NAMALWA (cell line): ENCODE results near the gene LANCL1.

Source experiments
- DNase-seq: peaks from one replicate; pipeline ENCODE4 v3.0.0-alpha.2; 2015; ENCODE audit warnings: low spot score

The LANCL1 gene

GRCh38 chr2:210476194-210477128 lies at the start of gene LANCL1:
TSS of gene LANCL1 (minus strand) at chr2:210476759. CDS start at chr2:210476396, 363 bp downstream.
- peak; percentile 89 for DNase-seq

GRCh38 chr2:210524533-210524932 lies 48.0 kb upstream of the LANCL1 start:
- DNase-seq: no peak

GRCh38 chr2:210523650-210524289 lies 47.2 kb upstream of the LANCL1 start:
- no peak for DNase-seq

GRCh38 chr2:210522399-210522798 lies 45.8 kb upstream of the LANCL1 start:
- no peak for DNase-seq

GRCh38 chr2:210519594-210519993 lies 43.0 kb upstream of the LANCL1 start:
- DNase-seq: no peak

GRCh38 chr2:210517264-210517663 lies 40.7 kb upstream of the LANCL1 start:
- DNase-seq: no peak

GRCh38 chr2:210515911-210516310 lies 39.4 kb upstream of the LANCL1 start:
- DNase-seq: no peak

GRCh38 chr2:210503725-210504191 lies 27.2 kb upstream of the LANCL1 start:
- DNase-seq: no peak

- peak; percentile 56 for DNase-seq
These were observed 26.6 kb upstream of the LANCL1 start for GRCh38 chr2:210503001-210503623.

- no peak for DNase-seq
These were observed 20.0 kb upstream of the LANCL1 start for GRCh38 chr2:210496512-210496911.

GRCh38 chr2:210493528-210493927 lies 17.0 kb upstream of the LANCL1 start:
- DNase-seq: no peak

- DNase-seq: no peak
These were observed 5.1 kb upstream of the LANCL1 start for GRCh38 chr2:210481601-210482175.

- no peak for DNase-seq
These were observed 4.2 kb upstream of the LANCL1 start for GRCh38 chr2:210480764-210481163.

- no peak for DNase-seq
These were observed 3.5 kb upstream of the LANCL1 start for GRCh38 chr2:210480079-210480478.

GRCh38 chr2:210478661-210479060 lies 2.1 kb upstream of the LANCL1 start:
- no peak for DNase-seq

GRCh38 chr2:210477496-210477895 lies 937 bp upstream of the LANCL1 start:
- no peak for DNase-seq

GRCh38 chr2:210475706-210476105 lies 853 bp downstream of the LANCL1 start:
- peak; percentile 31 for DNase-seq

- DNase-seq: peak; percentile 9
These were observed 1.8 kb downstream of the LANCL1 start for GRCh38 chr2:210474776-210475175.

- DNase-seq: peak; percentile 49
These were observed 15.2 kb downstream of the LANCL1 start for GRCh38 chr2:210461401-210461800.

- peak; percentile 16 for DNase-seq
These were observed 16.0 kb downstream of the LANCL1 start for GRCh38 chr2:210460322-210461227.

GRCh38 chr2:210459880-210460279 lies 16.7 kb downstream of the LANCL1 start:
- no peak for DNase-seq
